Gastrocnemius medialis (tissue), 4 donors: ENCODE data around the gene CTU2.

Experiments used
- POLR2A ChIP-seq, 2 donors: fragments of 450-650 bp; IDR thresholded peaks; one replicate each; pipeline ENCODE4 v1.6.1; 2017; ENCODE audit warnings: antibody characterized with exemption in 2 of 2, mild to moderate bottlenecking in 2 of 2, moderate library complexity in 2 of 2
- TF ChIP-seq, protein P1 (sequence below), 5 experiments: fragments of 450-650 bp in 3 of 5; fragments of 200-600 bp in 2 of 5; sonication (generic) in 2 of 5; IDR thresholded peaks in 4 of 5; conservative IDR thresholded peaks in 1 of 5; 1 replicate in 4 of 5; 2 replicates in 1 of 5; pipeline ENCODE4 v1.5.1; 2016 to 2019; ENCODE audit warnings: antibody characterized with exemption in 5 of 5, mild to moderate bottlenecking in 3 of 5, moderate library complexity in 3 of 5

DNA sequence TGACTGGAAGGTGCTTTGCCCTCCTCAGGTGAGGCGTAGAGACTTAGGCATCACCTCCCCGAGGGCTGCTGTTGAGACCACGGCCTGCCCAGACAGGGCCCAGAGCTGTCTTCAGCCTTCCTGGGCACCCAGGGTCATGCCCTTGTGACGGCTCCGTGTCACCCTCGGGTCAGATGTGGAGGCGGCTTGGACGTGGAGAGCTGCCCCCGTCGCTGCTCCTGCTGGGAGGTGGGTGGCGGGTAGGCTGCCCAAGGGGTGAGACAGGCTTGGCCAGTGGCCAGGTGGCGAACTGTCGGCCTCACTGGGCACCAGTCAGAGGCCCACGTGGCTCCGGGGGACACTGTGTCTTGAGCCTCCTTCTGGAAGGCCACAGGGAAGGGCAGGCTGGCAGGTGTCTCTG lies 11.1 kb upstream of the CTU2 start:
- TF ChIP-seq, protein P1, sequence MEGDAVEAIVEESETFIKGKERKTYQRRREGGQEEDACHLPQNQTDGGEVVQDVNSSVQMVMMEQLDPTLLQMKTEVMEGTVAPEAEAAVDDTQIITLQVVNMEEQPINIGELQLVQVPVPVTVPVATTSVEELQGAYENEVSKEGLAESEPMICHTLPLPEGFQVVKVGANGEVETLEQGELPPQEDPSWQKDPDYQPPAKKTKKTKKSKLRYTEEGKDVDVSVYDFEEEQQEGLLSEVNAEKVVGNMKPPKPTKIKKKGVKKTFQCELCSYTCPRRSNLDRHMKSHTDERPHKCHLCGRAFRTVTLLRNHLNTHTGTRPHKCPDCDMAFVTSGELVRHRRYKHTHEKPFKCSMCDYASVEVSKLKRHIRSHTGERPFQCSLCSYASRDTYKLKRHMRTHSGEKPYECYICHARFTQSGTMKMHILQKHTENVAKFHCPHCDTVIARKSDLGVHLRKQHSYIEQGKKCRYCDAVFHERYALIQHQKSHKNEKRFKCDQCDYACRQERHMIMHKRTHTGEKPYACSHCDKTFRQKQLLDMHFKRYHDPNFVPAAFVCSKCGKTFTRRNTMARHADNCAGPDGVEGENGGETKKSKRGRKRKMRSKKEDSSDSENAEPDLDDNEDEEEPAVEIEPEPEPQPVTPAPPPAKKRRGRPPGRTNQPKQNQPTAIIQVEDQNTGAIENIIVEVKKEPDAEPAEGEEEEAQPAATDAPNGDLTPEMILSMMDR (IDR thresholded peaks at IDR 0.05 in 4 of 5, conservative IDR thresholded peaks at IDR 0.05 in 1 of 5) = no peak
- no peak for TF ChIP-seq POLR2A (IDR thresholded peaks at IDR 0.05)
